Astrocyte of the cerebellum (primary cell): ENCODE results near the gene MAP6.

ENCODE experiments used
- DNase-seq: peaks from one replicate; pipeline ENCODE4 v3.0.0-alpha.2; 2011; ENCODE audit warnings: low read depth
- H3K4me3 ChIP-seq: 2 replicates; pipeline ENCODE4 v1.5.1; 2011; ENCODE audit warnings: mild to moderate bottlenecking, low read depth, low read length, moderate library complexity
- in situ Hi-C: cut with HindIII; loops from 2 replicates; pipeline ENCODE4 v1.10.0; 2017; ENCODE audit warnings: low sequenced_read_pairs
- TF ChIP-seq, protein P1 (sequence below): IDR thresholded peaks from 2 replicates; pipeline ENCODE4 v1.5.1; 2012; ENCODE audit warnings: low read length, low read depth, moderate library complexity, mild to moderate bottlenecking; ENCODE audit errors: missing control alignments

MAP6 gene

GRCh38 chr11:75668451-75669297 lies at the start of gene MAP6:
Gene MAP6, minus strand, starts transcription at chr11:75669038. Its CDS starts 669 bp downstream, at chr11:75668369.
- no peak for DNase-seq
- peak within 1 kb of the TSS; percentile 30 for H3K4me3 ChIP-seq
- in situ Hi-C loops, result no loop called here
- TF ChIP-seq, protein P1, sequence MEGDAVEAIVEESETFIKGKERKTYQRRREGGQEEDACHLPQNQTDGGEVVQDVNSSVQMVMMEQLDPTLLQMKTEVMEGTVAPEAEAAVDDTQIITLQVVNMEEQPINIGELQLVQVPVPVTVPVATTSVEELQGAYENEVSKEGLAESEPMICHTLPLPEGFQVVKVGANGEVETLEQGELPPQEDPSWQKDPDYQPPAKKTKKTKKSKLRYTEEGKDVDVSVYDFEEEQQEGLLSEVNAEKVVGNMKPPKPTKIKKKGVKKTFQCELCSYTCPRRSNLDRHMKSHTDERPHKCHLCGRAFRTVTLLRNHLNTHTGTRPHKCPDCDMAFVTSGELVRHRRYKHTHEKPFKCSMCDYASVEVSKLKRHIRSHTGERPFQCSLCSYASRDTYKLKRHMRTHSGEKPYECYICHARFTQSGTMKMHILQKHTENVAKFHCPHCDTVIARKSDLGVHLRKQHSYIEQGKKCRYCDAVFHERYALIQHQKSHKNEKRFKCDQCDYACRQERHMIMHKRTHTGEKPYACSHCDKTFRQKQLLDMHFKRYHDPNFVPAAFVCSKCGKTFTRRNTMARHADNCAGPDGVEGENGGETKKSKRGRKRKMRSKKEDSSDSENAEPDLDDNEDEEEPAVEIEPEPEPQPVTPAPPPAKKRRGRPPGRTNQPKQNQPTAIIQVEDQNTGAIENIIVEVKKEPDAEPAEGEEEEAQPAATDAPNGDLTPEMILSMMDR, result no peak

DNA sequence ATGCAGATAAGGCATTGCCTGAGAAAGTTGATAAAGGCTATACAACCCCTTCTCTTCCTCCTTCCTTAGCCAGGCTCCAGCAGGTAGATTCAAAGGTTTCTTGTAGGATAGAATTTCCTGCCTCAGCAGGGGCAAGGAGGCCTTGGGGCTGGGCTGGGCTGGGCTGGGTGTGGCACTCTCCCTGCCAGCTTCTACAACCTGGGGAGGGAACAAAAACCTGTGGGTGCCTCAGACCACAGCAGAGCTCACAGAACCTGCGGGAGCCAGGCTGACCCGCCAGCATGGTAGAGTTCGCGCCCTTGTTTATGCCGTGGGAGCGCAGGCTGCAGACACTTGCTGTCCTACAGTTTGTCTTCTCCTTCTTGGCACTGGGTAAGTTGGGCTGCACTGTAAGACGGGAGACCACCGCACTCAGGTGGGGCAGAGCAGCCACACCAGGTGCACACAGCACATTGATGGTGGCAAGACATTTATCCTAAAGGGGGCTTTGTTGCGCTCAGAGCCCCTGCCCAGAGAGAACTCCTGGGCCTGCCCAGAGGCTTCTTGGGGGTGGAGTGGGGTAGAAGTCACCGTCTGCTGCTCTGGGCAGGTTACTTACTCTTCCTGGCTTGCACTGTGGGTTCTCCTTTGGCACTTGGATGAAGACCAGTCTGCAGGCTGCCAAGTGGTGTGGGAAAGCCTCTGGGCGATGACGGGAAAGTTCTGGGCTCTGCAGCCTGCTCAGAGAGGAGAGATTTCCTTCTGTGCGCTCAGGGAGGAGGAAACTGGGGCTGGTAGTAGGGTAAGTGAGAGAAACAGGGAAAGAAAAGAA lies 49.0 kb upstream of the MAP6 start, which contains the start of gene MOGAT2:
Gene MOGAT2 (plus strand): TSS at position 231 of the 811 bp plus-strand sequence. CDS start 51 bp downstream, at position 282.
- no peak for DNase-seq
- no peak within 1 kb of the TSS for H3K4me3 ChIP-seq
- TF ChIP-seq, protein P1, result no peak
- in situ Hi-C loops, result no loop called here

GRCh38 chr11:75716659-75717058 lies 47.8 kb upstream of the MAP6 start:
- in situ Hi-C loops, result no loop called here
- no peak overlapping the region for H3K4me3 ChIP-seq
- no peak for DNase-seq
- TF ChIP-seq, protein P1, result no peak

DNA sequence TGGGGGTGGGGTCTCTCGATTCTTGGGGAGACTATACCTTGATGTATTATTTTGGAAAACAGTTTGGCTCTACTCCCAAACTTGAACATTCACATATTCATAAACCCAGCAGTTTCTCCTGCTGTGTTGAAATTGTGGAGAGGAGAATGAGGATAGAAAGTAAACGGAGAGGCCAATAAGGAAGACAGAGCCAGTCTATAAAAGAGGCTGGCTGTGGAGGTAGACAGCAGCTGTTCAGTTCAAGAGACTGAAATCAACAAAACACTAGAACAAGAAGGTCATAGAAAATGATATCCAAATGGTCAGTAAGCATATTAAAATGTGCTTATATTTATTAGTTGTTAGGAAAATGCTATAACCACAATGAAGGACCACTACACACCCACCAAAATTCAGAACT lies 46.9 kb upstream of the MAP6 start:
- DNase-seq, result no peak
- H3K4me3 ChIP-seq, result no peak overlapping the region
- TF ChIP-seq, protein P1, result no peak
- in situ Hi-C loops, result no loop called here

DNA sequence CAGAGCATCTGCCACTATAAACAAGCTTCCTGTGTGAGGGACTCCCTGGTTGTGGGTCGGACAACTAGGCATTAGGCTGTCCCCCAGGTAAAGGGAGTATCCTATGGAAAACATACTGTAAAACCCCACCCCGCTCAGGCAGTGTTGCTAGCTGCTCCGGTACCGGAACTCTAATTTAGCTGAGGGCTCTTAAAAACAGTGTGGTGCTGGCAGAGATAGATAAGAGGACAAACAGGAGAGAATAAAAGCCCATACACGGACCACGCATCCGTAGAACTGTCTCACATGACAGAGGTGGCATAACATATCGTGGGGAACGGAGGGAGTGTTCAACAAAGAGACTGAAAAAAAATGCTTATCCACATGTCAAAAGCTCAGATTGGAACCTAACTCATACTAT lies 45.4 kb upstream of the MAP6 start:
- H3K4me3 ChIP-seq, result no peak overlapping the region
- in situ Hi-C loops, result no loop called here
- TF ChIP-seq, protein P1, result no peak
- no peak for DNase-seq

- in situ Hi-C loops, result no loop called here
- H3K4me3 ChIP-seq, result no peak overlapping the region
- DNase-seq, result peak; percentile 11
- TF ChIP-seq, protein P1, result peak; percentile 81
These were observed 37.5 kb upstream of the MAP6 start for GRCh38 chr11:75706260-75706729.
